Measurements from ENCODE around the gene SLC38A3. TPM values are rescaled to one million over a fixed set of nuclear protein-coding genes. Genes with fewer than 3 reads are reported as not detected.

The SLC38A3 gene
- total and polyA plus RNA-seq, 9 of the 15 experiments (the other 6 are each of a cell fraction or from before 2014, with no cell fraction given), result 0.09 to 0.38 (median 0.16) TPM; not detected in 6

DNA sequence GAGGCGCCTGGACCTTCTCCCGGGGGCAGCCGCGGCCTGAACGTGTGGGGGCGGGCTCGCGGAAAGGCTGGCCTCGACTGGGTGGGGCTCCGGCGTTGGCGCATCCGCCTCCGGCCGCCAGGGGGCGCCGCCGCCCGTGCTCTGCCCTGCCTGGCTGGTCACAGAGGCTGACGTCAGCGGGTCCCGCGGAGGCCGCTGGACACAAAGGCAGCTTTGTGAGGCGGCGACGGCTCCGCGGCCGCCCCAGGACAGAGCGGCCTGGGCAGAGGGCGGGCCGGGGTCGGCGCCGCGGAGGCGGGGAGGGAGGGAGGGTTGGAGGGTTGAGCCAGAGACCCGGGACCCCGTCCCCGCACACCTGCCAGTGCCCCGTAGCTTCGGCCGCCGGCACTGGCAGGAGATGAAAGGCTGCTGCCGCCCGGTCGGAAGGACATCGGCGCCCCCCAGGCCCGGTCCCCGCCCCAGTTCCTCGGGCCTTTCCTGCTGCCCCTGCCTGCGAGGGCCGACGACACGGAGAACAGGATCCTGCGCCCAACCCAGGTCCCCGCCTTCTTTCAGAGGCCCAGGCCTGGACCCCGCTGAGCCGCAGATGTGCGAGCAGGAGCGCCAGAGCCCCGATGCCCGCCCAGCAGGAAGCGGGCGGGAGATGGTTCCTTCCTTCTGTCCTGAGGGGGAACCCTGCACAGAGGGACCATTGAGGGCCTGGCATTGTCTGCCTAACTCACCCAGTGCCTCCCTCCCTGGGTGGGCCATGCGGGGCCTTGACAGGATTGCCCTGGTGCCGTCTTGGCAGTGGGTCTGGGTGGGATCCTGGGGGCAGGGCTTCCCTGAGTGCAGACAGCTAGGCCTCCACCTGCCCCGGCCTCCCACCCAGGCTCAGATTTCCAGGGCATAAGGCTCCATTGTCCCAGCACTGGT lies 55.2 kb downstream of the SLC38A3 start:
- Histone ChIP-seq H3K4me2 (ENCODE audit: insufficient read depth, low read length) (peak overlapping the region; percentile 82), H3K79me2 (ENCODE audit: control insufficient read depth, insufficient read depth, low read length) (peaks cover 3% of the 10 kb centered on the region; the same call in 1 of the 3 replicates), H4K20me1 (replicated peaks; ENCODE audit: control insufficient read depth, insufficient read depth, low read length) (no peaks in the 10 kb centered on the region), H3K36me3 (ENCODE audit: control insufficient read depth, insufficient read depth, low read length) (peaks cover 23% of the 10 kb centered on the region; the same call in 2 of the 3 replicates), H3K27me3 (ENCODE audit: control insufficient read depth in 2 of 2, insufficient read depth in 2 of 2, low read length in 2 of 2) (no peaks in the 10 kb centered on the region), H3K27ac (ENCODE audit: extremely low read depth, low read depth, low read length) (peak overlapping the region; percentile 84), H2AFZ (ENCODE audit: low read depth, low read length) (peak overlapping the region; percentile 84), H3K9ac (ENCODE audit: insufficient read depth in 1 of 2, low read depth in 2 of 2, low read length in 2 of 2) (peak overlapping the region; percentile 73 to 94), H3K9me3 (replicated peaks; ENCODE audit: control insufficient read depth, insufficient read depth, low read depth, low read length) (peaks cover 4% of the 10 kb centered on the region; the same call in 1 of the 2 replicates), H3K4me3 (peak overlapping the region; percentile 58), H3K4me1 (replicated peaks in 1 of 2; ENCODE audit: control insufficient read depth in 2 of 2, insufficient read depth in 2 of 2, low read length in 2 of 2) (peaks cover 6 to 37% of the 10 kb centered on the region in 2 experiments; a peak in 4 of 5 replicates), H3K9me1 (ENCODE audit: control insufficient read depth, insufficient read depth, low read length) (no peaks in the 10 kb centered on the region)
- in situ Hi-C loops (cut with MboI) (no loop called here), intact Hi-C loops (cut with micrococcal nuclease) (no loop called here)
- BruUV-seq (replicated peaks), result TSS peak; percentile 35
- POLR2A ChIA-PET, result interaction anchor here (0.5 to 1.7 kb wide), 6 partner anchors 12 to 1882 kb away, joined by 3 to 8 read pairs (median 4); no protein-coding TSS in a partner anchor
- DNase-seq (ENCODE audit: extremely low read depth in 1 of 4, low spot score in 3 of 4) (peak; percentile 90 to 92 (median 91)), ATAC-seq (peak; percentile 97), FAIRE-seq (peak; percentile 62)
- 9% methylated on average over 26 of the region's 70 CpGs for WGBS (ENCODE audit: insufficient coverage, low coverage, missing lambda C conversion rate)
- CTCF ChIA-PET (ENCODE audit: low intra/inter-chr PET ratio), result interaction anchor here (0.9 to 1.7 kb wide), 5 partner anchors 12 to 282 kb away, joined by 3 to 7 read pairs (median 5); no protein-coding TSS in a partner anchor
- no peak for TF ChIP-seq CHD2 (IDR thresholded peaks at IDR 0.05; ENCODE audit: low read depth, low read length)
- TF ChIP-seq, protein P1, sequence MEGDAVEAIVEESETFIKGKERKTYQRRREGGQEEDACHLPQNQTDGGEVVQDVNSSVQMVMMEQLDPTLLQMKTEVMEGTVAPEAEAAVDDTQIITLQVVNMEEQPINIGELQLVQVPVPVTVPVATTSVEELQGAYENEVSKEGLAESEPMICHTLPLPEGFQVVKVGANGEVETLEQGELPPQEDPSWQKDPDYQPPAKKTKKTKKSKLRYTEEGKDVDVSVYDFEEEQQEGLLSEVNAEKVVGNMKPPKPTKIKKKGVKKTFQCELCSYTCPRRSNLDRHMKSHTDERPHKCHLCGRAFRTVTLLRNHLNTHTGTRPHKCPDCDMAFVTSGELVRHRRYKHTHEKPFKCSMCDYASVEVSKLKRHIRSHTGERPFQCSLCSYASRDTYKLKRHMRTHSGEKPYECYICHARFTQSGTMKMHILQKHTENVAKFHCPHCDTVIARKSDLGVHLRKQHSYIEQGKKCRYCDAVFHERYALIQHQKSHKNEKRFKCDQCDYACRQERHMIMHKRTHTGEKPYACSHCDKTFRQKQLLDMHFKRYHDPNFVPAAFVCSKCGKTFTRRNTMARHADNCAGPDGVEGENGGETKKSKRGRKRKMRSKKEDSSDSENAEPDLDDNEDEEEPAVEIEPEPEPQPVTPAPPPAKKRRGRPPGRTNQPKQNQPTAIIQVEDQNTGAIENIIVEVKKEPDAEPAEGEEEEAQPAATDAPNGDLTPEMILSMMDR (IDR thresholded peaks at IDR 0.05 in 2 of 3, conservative IDR thresholded peaks at IDR 0.05 in 1 of 3; ENCODE audit: insufficient read depth in 2 of 3, low read depth in 1 of 3, low read length in 3 of 3), result peak; percentile 77 to 93 (median 91)
- TF ChIP-seq HDAC2 (IDR thresholded peaks at IDR 0.05), result no peak
- TF ChIP-seq MTA2 (IDR thresholded peaks at IDR 0.05; ENCODE audit: low read depth), result no peak
- TF ChIP-seq ZNF436 (CRISPR knock-in tag; IDR thresholded peaks at IDR 0.05), result no peak
- TF ChIP-seq SMARCC2 (IDR thresholded peaks at IDR 0.05; ENCODE audit: low read depth), result no peak
- TF ChIP-seq NBN (IDR thresholded peaks at IDR 0.05; ENCODE audit: low read depth), result no peak
- TF ChIP-seq ZNF79 (CRISPR knock-in tag; IDR thresholded peaks at IDR 0.05; ENCODE audit: low read depth), result no peak
- no peak for TF ChIP-seq MEF2D (tag; conservative IDR thresholded peaks at IDR 0.05; ENCODE audit: low read depth)
- no peak for TF ChIP-seq ADNP (tag; IDR thresholded peaks at IDR 0.05)
- TF ChIP-seq, protein P2, sequence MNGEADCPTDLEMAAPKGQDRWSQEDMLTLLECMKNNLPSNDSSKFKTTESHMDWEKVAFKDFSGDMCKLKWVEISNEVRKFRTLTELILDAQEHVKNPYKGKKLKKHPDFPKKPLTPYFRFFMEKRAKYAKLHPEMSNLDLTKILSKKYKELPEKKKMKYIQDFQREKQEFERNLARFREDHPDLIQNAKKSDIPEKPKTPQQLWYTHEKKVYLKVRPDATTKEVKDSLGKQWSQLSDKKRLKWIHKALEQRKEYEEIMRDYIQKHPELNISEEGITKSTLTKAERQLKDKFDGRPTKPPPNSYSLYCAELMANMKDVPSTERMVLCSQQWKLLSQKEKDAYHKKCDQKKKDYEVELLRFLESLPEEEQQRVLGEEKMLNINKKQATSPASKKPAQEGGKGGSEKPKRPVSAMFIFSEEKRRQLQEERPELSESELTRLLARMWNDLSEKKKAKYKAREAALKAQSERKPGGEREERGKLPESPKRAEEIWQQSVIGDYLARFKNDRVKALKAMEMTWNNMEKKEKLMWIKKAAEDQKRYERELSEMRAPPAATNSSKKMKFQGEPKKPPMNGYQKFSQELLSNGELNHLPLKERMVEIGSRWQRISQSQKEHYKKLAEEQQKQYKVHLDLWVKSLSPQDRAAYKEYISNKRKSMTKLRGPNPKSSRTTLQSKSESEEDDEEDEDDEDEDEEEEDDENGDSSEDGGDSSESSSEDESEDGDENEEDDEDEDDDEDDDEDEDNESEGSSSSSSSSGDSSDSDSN (IDR thresholded peaks at IDR 0.05; ENCODE audit: borderline replicate concordance in 1 of 2, low read depth in 2 of 2, low read length in 2 of 2), result no peak
- TF ChIP-seq EP400 (IDR thresholded peaks at IDR 0.05), result peak; percentile 49; the same call in 1 of the 2 replicates
- TF ChIP-seq SIX5 (IDR thresholded peaks at IDR 0.05; ENCODE audit: borderline replicate concordance in 1 of 2, insufficient read depth in 1 of 2, low read depth in 1 of 2, low read length in 2 of 2), result no peak
- TF ChIP-seq HEY1 (CRISPR knock-in tag; IDR thresholded peaks at IDR 0.05; ENCODE audit: borderline replicate concordance), result no peak
- no peak for TF ChIP-seq SRSF3 (IDR thresholded peaks at IDR 0.05; ENCODE audit: insufficient read depth, low read length)
- TF ChIP-seq, protein P3, sequence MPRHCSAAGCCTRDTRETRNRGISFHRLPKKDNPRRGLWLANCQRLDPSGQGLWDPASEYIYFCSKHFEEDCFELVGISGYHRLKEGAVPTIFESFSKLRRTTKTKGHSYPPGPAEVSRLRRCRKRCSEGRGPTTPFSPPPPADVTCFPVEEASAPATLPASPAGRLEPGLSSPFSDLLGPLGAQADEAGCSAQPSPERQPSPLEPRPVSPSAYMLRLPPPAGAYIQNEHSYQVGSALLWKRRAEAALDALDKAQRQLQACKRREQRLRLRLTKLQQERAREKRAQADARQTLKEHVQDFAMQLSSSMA (CRISPR knock-in tag; IDR thresholded peaks at IDR 0.05), result no peak

All from K562 (cell line).